HepG2 (cell line): Measurements from ENCODE around the gene PRKCZ. TPM values are rescaled to one million over a fixed set of nuclear protein-coding genes. Genes with fewer than 3 reads are reported as not detected.

Source experiments
- ADNP ChIP-seq: sonication (generic); formaldehyde crosslinking; IDR thresholded peaks from 2 replicates; pipeline ENCODE4 v1.4.0; 2020; ENCODE audit warnings: missing genetic modification reagents
- ARNT2 ChIP-seq: sonication (generic); formaldehyde crosslinking; IDR thresholded peaks from 2 replicates; pipeline ENCODE4 v1.8.0; 2022; ENCODE audit warnings: mild to moderate bottlenecking, low read depth, missing genetic modification reagents, moderate library complexity
- ATF2 ChIP-seq: sonication (generic); formaldehyde crosslinking; IDR thresholded peaks from 2 replicates; pipeline ENCODE4 v1.4.0; 2020; ENCODE audit warnings: missing genetic modification reagents
- ISL2 ChIP-seq: sonication (generic); formaldehyde crosslinking; IDR thresholded peaks from 2 replicates; pipeline ENCODE4 v1.5.0; 2020; ENCODE audit warnings: missing genetic modification reagents
- KDM6A ChIP-seq: IDR thresholded peaks from 2 replicates; pipeline ENCODE4 v1.6.1; 2016; ENCODE audit warnings: low read depth
- NFE2L2 ChIP-seq: fragments of 150-350 bp; IDR thresholded peaks from 2 replicates; pipeline ENCODE4 v1.6.1; 2014; ENCODE audit warnings: low read length
- SRSF9 ChIP-seq: fragments of 200-400 bp; formaldehyde crosslinking; IDR thresholded peaks from 2 replicates; pipeline ENCODE4 v1.6.1; 2018; ENCODE audit warnings: borderline replicate concordance, mild to moderate bottlenecking, low read depth, low read length; ENCODE audit not compliant: insufficient read depth, poor library complexity, severe bottlenecking
- THAP9 ChIP-seq: sonication (generic); formaldehyde crosslinking; IDR thresholded peaks from 2 replicates; pipeline ENCODE4; 2020; ENCODE audit warnings: missing genetic modification reagents, mild to moderate bottlenecking, borderline replicate concordance
- XBP1 ChIP-seq: sonication (generic); formaldehyde crosslinking; IDR thresholded peaks from 2 replicates; pipeline ENCODE4 v1.5.0; 2020; ENCODE audit warnings: missing genetic modification reagents
- ZGPAT ChIP-seq: IDR thresholded peaks from 2 replicates; pipeline ENCODE4 v1.6.1; 2016; ENCODE audit warnings: mild to moderate bottlenecking
- ZNF160 ChIP-seq: sonication (generic); formaldehyde crosslinking; IDR thresholded peaks from 2 replicates; pipeline ENCODE4 v1.8.0; 2022; ENCODE audit warnings: mild to moderate bottlenecking, inconsistent platforms, missing genetic modification reagents
- ZNF615 ChIP-seq: sonication (generic); formaldehyde crosslinking; IDR thresholded peaks from 2 replicates; pipeline ENCODE4 v1.5.0; 2020; ENCODE audit warnings: mild to moderate bottlenecking, missing genetic modification reagents, borderline replicate concordance
- ZNF644 ChIP-seq: IDR thresholded peaks from 2 replicates; pipeline ENCODE4 v1.6.1; 2016; ENCODE audit warnings: low read depth
- ZNF646 ChIP-seq: sonication (generic); formaldehyde crosslinking; IDR thresholded peaks from 2 replicates; pipeline ENCODE4 v1.9.0; 2021; ENCODE audit warnings: mild to moderate bottlenecking, missing genetic modification reagents
- polyA plus RNA-seq, 8 experiments: library from polyadenylated mRNA; depleted of rRNA in 3 of 8; stranded (reverse) in 7 of 8; unstranded in 1 of 8; fragments of >200 nt; fragmentation: Illumina TruSeq in 4 of 8; extraction: Trizol in 4 of 8; gene quantifications; 2 replicates each; pipeline versions ENCODE4 v1.2.1 to v1.2.3, GENCODE V29; 2011 to 2016; ENCODE audit warnings: low read depth in 4 of 8, missing spikeins in 1 of 8, mixed read lengths in 1 of 8; ENCODE audit not compliant: insufficient read depth in 1 of 8
- total RNA-seq, 5 experiments: library from RNA; depleted of rRNA; stranded (reverse); fragments of >200 nt; fragmentation: Illumina TruSeq; extraction: Trizol; gene quantifications; 2 replicates each; pipeline ENCODE4 v1.2.3, GENCODE V29; 2016; ENCODE audit warnings: low read depth in 1 of 5

The PRKCZ gene
- total and polyA plus RNA-seq, 2 of the 13 experiments (the other 11 are each of a cell fraction or from before 2014, with no cell fraction given): 34.7 to 85.2 TPM

DNA sequence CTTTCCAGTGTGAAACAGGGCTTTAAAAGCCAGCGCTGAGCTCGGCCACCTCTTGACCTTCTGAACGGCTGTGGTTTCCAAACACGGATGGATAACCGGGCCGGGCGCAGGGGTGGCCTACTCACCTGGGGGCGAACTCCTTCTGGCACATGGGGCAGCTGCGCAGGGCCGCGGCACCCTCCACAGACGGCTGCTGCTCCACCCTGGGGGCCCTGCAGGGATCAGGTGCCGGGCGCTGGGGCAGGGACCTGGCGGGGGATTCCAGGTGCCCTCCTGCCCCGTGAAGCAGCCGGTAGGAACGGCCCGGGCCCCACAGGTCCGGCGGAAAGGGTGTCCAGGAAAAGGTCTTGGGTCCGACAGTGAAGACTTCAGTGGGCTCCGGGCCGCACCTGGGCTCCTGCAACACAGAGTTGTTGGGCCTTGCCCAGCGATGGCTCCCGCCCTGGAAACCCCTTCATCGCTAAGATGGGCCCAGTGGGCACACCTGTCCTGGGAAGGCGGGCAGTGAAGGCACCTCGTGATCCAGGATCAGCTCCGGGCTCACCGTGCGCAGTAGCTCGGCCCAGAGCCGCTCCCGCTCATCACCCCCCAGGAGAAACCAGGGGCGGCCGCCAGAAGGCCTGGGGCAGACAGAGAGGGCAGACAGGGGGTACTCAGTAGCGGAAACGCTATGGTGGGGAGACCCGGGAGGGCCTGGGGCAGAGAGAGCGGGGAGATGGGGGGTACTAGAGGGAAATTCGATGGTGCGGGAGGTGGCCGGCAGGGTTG lies 143.5 kb downstream of the PRKCZ start (continued):
- TF ChIP-seq ZNF646 (CRISPR knock-in tag) (no peak), THAP9 (CRISPR knock-in tag) (no peak), ISL2 (CRISPR knock-in tag) (peak; percentile 32; the same call in 1 of the 2 replicates), KDM6A (CRISPR knock-in tag) (no peak), ZNF615 (no peak), XBP1 (no peak), ADNP (CRISPR knock-in tag) (no peak), ZNF160 (0 out of 2 replicates have a peak, but pooled peaks have one; percentile 39), ATF2 (no peak), NFE2L2 (no peak), ZNF644 (CRISPR knock-in tag) (no peak), ARNT2 (CRISPR knock-in tag) (0 out of 2 replicates have a peak, but pooled peaks have one; percentile 35), ZGPAT (CRISPR knock-in tag) (no peak), SRSF9 (no peak)
